ENCODE results near the gene MGAT3. TPM values are rescaled to one million over a fixed set of nuclear protein-coding genes. Genes with fewer than 3 reads are reported as not detected.

The MGAT3 gene
- total and polyA plus RNA-seq, 2 of the 8 experiments (the other 6 are each of a cell fraction or from before 2014, with no cell fraction given): 4.3 to 9.2 TPM

DNA sequence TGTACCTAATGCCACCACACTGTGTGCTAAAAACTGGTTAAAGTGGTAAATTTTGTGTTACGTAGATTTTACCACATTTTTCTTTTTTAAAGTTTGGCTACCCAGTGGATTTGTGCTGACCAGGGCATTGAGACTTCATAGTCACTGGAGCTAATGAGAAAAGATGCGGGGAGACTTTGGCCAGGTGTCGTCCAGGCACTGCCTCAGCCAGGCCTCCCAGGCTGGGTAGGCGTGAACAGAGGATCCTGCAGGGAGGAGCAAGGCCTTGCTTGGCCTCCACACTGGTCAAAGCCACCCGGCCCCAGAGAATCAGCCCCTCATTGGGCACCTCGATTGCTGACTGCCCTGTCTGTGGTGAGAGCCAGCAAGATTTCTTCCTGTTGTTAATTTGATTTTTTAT lies 13.4 kb upstream of the MGAT3 start:
- Histone ChIP-seq H4K91ac (replicated peaks; ENCODE audit: insufficient read length, low read length) (no peak overlapping the region), H3K23me2 (ENCODE audit: low read depth, low read length) (peaks cover 2% of the 10 kb centered on the region; the same call in 1 of the 2 replicates), H4K20me1 (replicated peaks in 1 of 2; ENCODE audit: control insufficient read depth in 1 of 2, insufficient read depth in 2 of 2, low read length in 2 of 2) (no peaks in the 10 kb centered on the region), H3K9me3 (ENCODE audit: insufficient read depth in 2 of 2, low read depth in 1 of 2, low read length in 1 of 2) (no peaks in the 10 kb centered on the region), H3K4me2 (ENCODE audit: insufficient read depth in 1 of 2, low read depth in 2 of 2, low read length in 2 of 2) (no peak overlapping the region), H3K4me3 (ENCODE audit: extremely low read depth in 1 of 4, insufficient read depth in 2 of 4, low read depth in 3 of 4, low read length in 4 of 4) (no peak overlapping the region), H3K18ac (ENCODE audit: extremely low read depth, low read length) (no peak overlapping the region), H2BK15ac (ENCODE audit: low read length) (no peak overlapping the region), H3K4me1 (replicated peaks in 1 of 4; ENCODE audit: control insufficient read depth in 3 of 4, insufficient read depth in 4 of 4, low read length in 3 of 4) (peaks cover 0 to 6% (median 5%) of the 10 kb centered on the region in 4 experiments; a peak in 6 of 7 replicates), H2BK20ac (ENCODE audit: low read length) (no peak overlapping the region), H3K4ac (replicated peaks; ENCODE audit: insufficient read length, low read depth, low read length) (no peak overlapping the region), H2BK12ac (ENCODE audit: low read depth, low read length) (no peak overlapping the region), H3K23ac (ENCODE audit: insufficient read length) (no peak overlapping the region), H3K79me1 (ENCODE audit: low read depth, low read length) (no peaks in the 10 kb centered on the region), H3K79me2 (ENCODE audit: control insufficient read depth in 1 of 2, insufficient read depth in 2 of 2, low read length in 2 of 2) (no peaks in the 10 kb centered on the region), H3K27me3 (replicated peaks in 1 of 4; ENCODE audit: control insufficient read depth in 3 of 4, extremely low read depth in 1 of 4, insufficient read depth in 3 of 4, low read length in 3 of 4) (peaks cover 0 to 2% (median 0%) of the 10 kb centered on the region in 4 experiments; a peak in 2 of 7 replicates), H4K8ac (ENCODE audit: extremely low read depth, insufficient read depth, low read length) (no peak overlapping the region), H3K27ac (ENCODE audit: low read depth, low read length) (no peak overlapping the region), H3K36me3 (ENCODE audit: control insufficient read depth in 2 of 4, insufficient read depth in 4 of 4, low read length in 3 of 4) (no peaks in the 10 kb centered on the region), H3K56ac (replicated peaks; ENCODE audit: insufficient read length, low read depth, low read length) (no peak overlapping the region), H3K9ac (replicated peaks in 1 of 4; ENCODE audit: extremely low read depth in 1 of 4, low read depth in 3 of 4, low read length in 3 of 4) (no peak overlapping the region; a peak in 1 of 7 replicates), H2AFZ (ENCODE audit: low read length) (no peak overlapping the region), H4K5ac (ENCODE audit: insufficient read length, low read depth, low read length) (no peak overlapping the region), H2AK5ac (ENCODE audit: low read depth, low read length) (no peak overlapping the region), H3K14ac (ENCODE audit: insufficient read length) (no peak overlapping the region), H2BK120ac (replicated peaks; ENCODE audit: low read depth, low read length) (no peak overlapping the region), H2BK5ac (ENCODE audit: low read depth, low read length) (no peak overlapping the region)
- no peak for FAIRE-seq
- 84% methylated on average over 6 of the region's 6 CpGs; no CpG with 5 or more reads in 1 of the 2 experiments for WGBS, 2 experiments (ENCODE audit: extremely low coverage in 1 of 2, insufficient coverage in 1 of 2, insufficient read length in 1 of 2, insufficient replicate concordance in 2 of 2, low coverage in 1 of 2, low lambda C conversion rate in 2 of 2, missing lambda C conversion rate in 1 of 2)
- POLR2A ChIA-PET (ENCODE audit: partially characterized antibody): interaction anchor here (0.9 to 1.5 kb wide), 3 partner anchors 8 to 81 kb away, joined by 3 read pairs; no protein-coding TSS in a partner anchor
- no peak for DNase-seq (ENCODE audit: low read depth in 1 of 2, low spot score in 2 of 2)
- TF ChIP-seq, protein P1, sequence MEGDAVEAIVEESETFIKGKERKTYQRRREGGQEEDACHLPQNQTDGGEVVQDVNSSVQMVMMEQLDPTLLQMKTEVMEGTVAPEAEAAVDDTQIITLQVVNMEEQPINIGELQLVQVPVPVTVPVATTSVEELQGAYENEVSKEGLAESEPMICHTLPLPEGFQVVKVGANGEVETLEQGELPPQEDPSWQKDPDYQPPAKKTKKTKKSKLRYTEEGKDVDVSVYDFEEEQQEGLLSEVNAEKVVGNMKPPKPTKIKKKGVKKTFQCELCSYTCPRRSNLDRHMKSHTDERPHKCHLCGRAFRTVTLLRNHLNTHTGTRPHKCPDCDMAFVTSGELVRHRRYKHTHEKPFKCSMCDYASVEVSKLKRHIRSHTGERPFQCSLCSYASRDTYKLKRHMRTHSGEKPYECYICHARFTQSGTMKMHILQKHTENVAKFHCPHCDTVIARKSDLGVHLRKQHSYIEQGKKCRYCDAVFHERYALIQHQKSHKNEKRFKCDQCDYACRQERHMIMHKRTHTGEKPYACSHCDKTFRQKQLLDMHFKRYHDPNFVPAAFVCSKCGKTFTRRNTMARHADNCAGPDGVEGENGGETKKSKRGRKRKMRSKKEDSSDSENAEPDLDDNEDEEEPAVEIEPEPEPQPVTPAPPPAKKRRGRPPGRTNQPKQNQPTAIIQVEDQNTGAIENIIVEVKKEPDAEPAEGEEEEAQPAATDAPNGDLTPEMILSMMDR (IDR thresholded peaks at IDR 0.05; ENCODE audit: control extremely low read depth in 1 of 3, insufficient read depth in 1 of 3, low read depth in 1 of 3, low read length in 3 of 3): no peak
- TF ChIP-seq CBX5 (IDR thresholded peaks at IDR 0.05; ENCODE audit: low read depth, low read length): no peak
- no peak for TF ChIP-seq CBX8 (IDR thresholded peaks at IDR 0.05; ENCODE audit: borderline replicate concordance, low read depth, low read length)
- CTCF ChIA-PET (ENCODE audit: partially characterized antibody): no interaction called here

All from H1 (cell line).